ENCODE data around the gene CATSPER2.
"Not testable (repeated sequence)": the region's sequence is repeated elsewhere in the genome, so short reads cannot be mapped to it uniquely, and the experiment has no call there.

The CATSPER2 gene

DNA sequence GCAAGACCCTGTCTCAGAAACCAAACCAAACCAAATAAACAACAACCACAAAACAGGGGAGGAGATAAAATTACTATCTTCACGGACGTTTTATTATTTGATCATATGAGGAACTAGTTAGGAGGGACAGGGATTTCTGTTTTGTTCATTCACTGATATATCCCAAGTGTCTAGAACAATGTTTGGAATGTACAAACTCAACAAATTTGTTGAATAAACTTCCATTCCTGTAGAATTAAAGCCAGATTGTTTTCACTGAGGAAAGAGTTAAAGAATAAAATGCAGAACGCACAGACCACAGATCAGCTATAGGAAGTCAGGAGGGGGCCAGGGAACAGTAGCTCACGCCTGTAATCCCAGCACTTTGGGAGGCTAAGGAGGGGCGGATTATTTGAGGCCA, 23.5 kb downstream of the CATSPER2 start:
- no peak for TF ChIP-seq POLR2AphosphoS5 (IDR thresholded peaks at IDR 0.05; ENCODE audit: borderline replicate concordance, low read depth, low read length)
- no peak for TF ChIP-seq EZH2 (IDR thresholded peaks at IDR 0.05)
- TF ChIP-seq FOXP2 (optimal IDR thresholded peaks at IDR 0.05; ENCODE audit: control extremely low read depth, extremely low read length, insufficient read depth), result no peak
- DNase-seq (ENCODE audit: low read depth, low spot score), result peak; percentile 8
- H3K4me3 ChIP-seq, result peak overlapping the region; percentile 34

DNA sequence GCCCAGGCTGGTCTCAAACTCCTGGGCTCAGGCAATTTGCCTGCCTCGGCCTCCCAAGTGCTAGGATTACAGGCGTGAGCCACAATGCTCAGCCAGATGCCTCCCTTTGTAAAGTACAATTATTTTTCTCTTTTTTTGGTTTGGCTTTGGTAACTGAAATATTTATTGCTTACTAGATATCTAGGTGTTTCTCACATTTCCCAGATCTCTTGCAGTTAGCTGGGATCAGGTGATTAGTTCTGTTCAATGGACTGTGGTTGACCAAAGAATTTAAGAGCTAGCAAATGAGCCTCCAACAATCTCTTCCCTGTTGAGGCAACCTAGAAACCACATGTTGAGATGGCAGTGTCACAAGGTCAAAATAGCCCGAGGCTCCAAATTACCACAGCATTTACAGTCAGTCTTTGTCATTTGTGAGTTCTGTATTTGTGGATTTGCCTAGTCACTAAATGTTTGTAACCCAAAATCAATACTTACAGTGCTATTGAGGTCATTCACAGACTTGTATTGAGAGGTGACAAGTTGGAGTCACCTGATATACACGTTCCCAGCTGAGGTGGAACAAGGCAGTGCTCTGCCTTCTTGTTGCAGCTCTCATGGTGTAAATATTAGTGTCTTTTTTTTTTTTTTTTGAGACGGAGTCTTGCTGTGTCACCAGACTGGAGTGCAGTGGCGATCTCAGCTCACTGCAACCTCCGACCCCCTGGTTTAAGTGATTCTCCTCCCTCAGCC, 26.4 kb downstream of the CATSPER2 start:
- not testable (repeated sequence) for H3K27ac ChIP-seq; H3K36me3 ChIP-seq (ENCODE audit: insufficient read depth, low read length); H3K4me3 ChIP-seq; H3K9me3 ChIP-seq (ENCODE audit: low read depth, low read length); DNase-seq (ENCODE audit: low read depth, low spot score); H3K9ac ChIP-seq (ENCODE audit: insufficient read length)

More for the DNA sequence above, 23.5 kb downstream of the CATSPER2 start:
- Histone ChIP-seq H3K36me3 (ENCODE audit: insufficient read depth, low read length) (no peaks in the 10 kb centered on the region), H3K9ac (ENCODE audit: insufficient read length) (no peak overlapping the region), H3K27ac (peak overlapping the region; percentile 88), H3K9me3 (ENCODE audit: low read depth, low read length) (no peaks in the 10 kb centered on the region)

GRCh38 chr15:43618700-43619099, 29.9 kb downstream of the CATSPER2 start, which contains the start of gene STRC:
Gene STRC (minus strand): TSS chr15:43618800. CDS start chr15:43618722, 78 bp downstream.
- H3K27ac ChIP-seq; H3K4me3 ChIP-seq; H3K9ac ChIP-seq (ENCODE audit: insufficient read length); H3K36me3 ChIP-seq (ENCODE audit: insufficient read depth, low read length); DNase-seq (ENCODE audit: low read depth, low spot score); H3K9me3 ChIP-seq (ENCODE audit: low read depth, low read length): not testable (repeated sequence)

DNA sequence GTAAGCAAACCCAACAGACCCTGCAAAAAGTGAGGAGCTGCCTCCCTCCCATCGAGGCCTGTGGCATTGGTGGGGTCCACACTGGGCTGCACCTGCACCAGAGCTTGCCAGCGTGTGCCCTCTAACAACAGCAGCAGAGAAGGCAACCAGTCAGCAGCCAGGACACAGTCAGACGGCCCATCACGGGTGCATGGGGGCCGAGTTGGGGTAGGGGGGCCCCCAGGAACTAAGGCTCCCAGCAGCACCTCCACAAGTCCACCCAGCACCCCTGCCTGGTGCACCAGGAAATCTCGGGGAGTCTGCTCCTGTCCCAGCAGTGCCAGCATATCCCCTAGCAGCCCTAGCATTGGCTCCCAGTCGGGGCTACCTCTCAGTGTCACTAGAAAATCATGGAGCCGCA, 30.9 kb downstream of the CATSPER2 start:
- not testable (repeated sequence) for H3K9ac ChIP-seq (ENCODE audit: insufficient read length); H3K9me3 ChIP-seq (ENCODE audit: low read depth, low read length)

GRCh38 chr15:43602233-43602632, 46.4 kb downstream of the CATSPER2 start:
- not testable (repeated sequence) for H3K36me3 ChIP-seq (ENCODE audit: insufficient read depth, low read length); H3K4me3 ChIP-seq; H3K27ac ChIP-seq; H3K9ac ChIP-seq (ENCODE audit: insufficient read length); H3K9me3 ChIP-seq (ENCODE audit: low read depth, low read length); DNase-seq (ENCODE audit: low read depth, low spot score)

More for the DNA sequence above, 30.9 kb downstream of the CATSPER2 start:
- not testable (repeated sequence) for H3K27ac ChIP-seq; H3K4me3 ChIP-seq; DNase-seq (ENCODE audit: low read depth, low spot score); H3K36me3 ChIP-seq (ENCODE audit: insufficient read depth, low read length)

- not testable (repeated sequence) for H3K9ac ChIP-seq (ENCODE audit: insufficient read length); H3K36me3 ChIP-seq (ENCODE audit: insufficient read depth, low read length); H3K9me3 ChIP-seq (ENCODE audit: low read depth, low read length); H3K4me3 ChIP-seq; H3K27ac ChIP-seq; DNase-seq (ENCODE audit: low read depth, low spot score)
Observed at GRCh38 chr15:43600200-43600599, 48.4 kb downstream of the CATSPER2 start.

- H3K36me3 ChIP-seq (ENCODE audit: insufficient read depth, low read length); H3K4me3 ChIP-seq; H3K27ac ChIP-seq; H3K9ac ChIP-seq (ENCODE audit: insufficient read length); H3K9me3 ChIP-seq (ENCODE audit: low read depth, low read length); DNase-seq (ENCODE audit: low read depth, low spot score): not testable (repeated sequence)
Observed at GRCh38 chr15:43599131-43599530, 49.5 kb downstream of the CATSPER2 start.

DNA sequence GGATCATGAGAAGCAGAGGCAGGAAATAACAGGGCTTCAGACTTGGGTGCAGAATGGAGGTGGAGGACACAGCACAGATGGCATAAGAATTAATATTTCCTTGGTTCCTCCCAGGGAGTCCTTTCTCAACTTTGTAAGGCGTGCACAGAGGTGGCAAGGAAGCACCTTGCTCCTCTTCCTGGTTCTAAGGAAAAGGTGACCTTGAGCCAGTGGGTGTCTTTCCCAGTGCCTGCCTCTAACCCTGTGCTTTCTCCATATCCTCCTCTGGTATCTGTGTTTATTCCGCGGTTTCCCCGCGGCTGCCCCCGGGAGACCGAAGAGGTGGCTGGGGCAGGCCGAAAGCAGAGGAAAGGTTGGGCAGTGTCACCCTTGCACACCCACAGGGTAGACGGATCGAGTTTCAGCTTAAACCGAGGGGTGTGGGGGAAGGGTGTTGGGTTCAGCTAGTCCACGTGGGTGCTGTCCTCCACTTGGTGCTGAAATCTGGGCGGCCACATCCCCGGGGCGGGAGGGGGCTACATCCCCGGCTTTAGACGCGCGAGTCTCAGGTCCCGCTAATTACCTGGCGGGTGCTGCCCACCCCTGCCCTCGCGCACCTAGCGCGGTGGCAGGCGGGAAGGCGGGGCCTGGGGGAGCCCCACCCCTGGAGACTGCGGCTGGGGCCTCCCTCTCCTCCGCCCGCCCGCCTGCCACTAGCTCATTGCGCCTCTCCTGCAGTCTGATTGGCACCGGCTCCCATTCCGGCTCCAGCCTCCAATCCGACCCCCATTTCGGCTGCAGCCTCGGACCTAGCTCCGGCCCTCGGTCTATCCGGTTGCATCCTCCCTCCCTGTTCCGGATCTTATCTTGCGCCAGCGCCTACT, 55.1 kb downstream of the CATSPER2 start, which contains the start of gene CKMT1B:
Gene CKMT1B, plus strand, starts transcription at position 700 of the 863 bp plus-strand sequence. CDS start 192 bp downstream, outside the sequence.
- not testable (repeated sequence) for H3K36me3 ChIP-seq (ENCODE audit: insufficient read depth, low read length); H3K9ac ChIP-seq (ENCODE audit: insufficient read length); H3K9me3 ChIP-seq (ENCODE audit: low read depth, low read length); H3K4me3 ChIP-seq; H3K27ac ChIP-seq; DNase-seq (ENCODE audit: low read depth, low spot score)

- DNase-seq (ENCODE audit: low read depth, low spot score); H3K9me3 ChIP-seq (ENCODE audit: low read depth, low read length); H3K4me3 ChIP-seq; H3K9ac ChIP-seq (ENCODE audit: insufficient read length); H3K36me3 ChIP-seq (ENCODE audit: insufficient read depth, low read length); H3K27ac ChIP-seq: not testable (repeated sequence)
Observed at GRCh38 chr15:43592841-43593240, 55.8 kb downstream of the CATSPER2 start.

DNA sequence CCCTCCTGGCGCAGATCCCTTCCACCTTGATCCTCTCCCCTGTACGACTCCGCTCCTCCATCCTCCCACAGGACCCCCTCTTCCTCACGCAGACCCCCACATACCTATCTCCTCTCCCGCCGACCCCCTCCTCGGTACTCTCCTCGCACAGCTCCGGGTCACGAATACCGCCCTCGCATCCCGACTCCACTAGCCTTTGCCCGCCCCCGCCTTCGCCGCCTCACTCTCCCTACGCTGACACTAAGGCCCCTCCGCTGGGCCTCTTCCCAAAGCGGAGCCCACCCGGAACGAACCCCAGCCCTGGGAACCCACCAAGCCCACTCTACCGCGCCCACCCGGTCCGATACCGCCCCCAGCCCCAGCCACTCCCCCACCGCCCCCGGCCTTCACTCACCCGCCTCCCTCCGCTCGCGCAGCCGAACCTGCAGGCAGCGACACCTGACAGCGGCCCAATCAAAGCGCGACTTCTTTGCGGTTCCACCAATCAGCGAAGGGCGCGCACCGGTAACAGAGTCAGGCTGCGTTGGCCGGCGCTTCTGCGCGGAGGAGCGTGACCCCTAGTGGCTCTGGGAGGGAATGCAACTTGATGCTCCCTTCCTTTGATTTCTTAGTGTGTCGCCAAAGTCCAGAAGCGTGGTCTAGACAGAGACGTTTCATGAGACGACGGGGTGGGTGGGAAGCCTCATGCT, 58.7 kb downstream of the CATSPER2 start, which contains the start of gene PPIP5K1:
Gene PPIP5K1, minus strand, starts transcription at position 431 of the 689 bp plus-strand sequence. CDS start 5,704 bp downstream, outside the sequence.
- not testable (repeated sequence) for H3K9ac ChIP-seq (ENCODE audit: insufficient read length); H3K9me3 ChIP-seq (ENCODE audit: low read depth, low read length); DNase-seq (ENCODE audit: low read depth, low spot score); H3K4me3 ChIP-seq; H3K27ac ChIP-seq; H3K36me3 ChIP-seq (ENCODE audit: insufficient read depth, low read length)
